Retina (tissue), 1 donor: ENCODE data around the gene HOXB1.
"Not testable (repeated sequence)": the region's sequence is repeated elsewhere in the genome, so short reads cannot be mapped to it uniquely, and the experiment has no call there.

Experiments
- DNase-seq: peaks from one replicate; pipeline ENCODE4 v3.0.0-alpha.2; 2016

Gene HOXB1

DNA sequence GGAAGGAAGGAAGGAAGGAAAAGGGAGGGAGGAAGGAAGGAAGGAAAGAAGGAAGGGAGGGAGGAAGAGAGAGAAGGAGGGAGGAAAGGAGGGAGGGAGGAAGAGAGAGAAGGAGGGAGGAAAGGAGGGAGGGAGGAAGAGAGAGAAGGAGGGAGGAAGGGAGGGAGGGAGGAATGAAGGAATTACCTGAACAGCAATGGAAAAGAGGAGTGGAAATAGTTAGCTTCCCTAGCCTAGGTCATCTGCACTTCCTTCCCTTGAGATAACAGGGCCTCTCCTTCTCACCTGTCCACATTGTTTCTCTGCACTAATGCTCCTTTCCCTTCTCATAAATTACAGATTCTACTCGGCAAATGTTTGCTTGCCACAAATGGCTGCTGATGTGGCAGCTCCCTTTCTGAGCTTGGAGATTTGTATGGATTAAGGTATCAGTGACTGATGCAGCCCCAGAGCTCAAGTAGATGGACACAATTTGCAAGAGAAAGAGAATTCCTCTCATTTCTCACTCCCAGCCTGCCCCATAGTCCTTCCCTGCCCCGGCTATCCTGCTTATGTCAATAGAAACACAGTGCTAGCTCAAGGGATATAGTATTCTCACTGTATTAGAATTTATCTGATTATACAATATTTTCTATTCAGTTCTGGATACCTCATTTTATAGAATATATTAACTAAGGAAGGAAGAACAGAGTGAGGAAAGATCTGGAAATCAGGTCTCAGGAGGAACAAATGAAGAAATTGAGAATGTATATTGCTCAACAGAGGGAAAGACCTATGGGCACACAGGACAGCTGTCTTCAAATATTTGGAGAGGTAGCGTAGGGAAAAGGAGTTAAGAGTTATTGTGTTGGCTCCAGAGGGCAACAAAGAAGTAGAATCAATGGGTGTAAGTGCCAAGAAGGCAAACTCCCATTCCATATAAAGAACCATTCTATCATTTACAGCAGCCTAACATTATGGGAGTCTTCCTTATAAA, 14.6 kb downstream of the HOXB1 start:
- DNase-seq: no peak

DNA sequence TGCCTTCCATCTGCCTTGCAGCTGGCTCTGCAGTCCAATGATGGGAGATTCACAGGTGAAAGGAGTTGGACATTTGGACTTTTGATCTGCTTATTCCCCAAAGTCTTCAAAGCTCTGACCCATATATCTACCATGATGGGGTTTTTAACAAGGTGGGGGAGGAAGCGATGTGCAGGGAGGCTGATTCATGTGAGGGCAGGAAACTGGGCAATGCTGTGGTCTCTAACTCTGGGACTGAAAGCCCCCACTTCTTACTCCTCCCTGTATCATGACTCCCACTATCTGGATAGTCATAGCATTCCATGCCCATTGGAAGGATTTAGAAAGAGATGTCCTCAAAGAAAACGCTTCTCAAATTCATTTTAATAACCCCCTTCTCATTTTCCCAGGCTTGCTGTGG, 16.3 kb downstream of the HOXB1 start:
- no peak for DNase-seq

DNA sequence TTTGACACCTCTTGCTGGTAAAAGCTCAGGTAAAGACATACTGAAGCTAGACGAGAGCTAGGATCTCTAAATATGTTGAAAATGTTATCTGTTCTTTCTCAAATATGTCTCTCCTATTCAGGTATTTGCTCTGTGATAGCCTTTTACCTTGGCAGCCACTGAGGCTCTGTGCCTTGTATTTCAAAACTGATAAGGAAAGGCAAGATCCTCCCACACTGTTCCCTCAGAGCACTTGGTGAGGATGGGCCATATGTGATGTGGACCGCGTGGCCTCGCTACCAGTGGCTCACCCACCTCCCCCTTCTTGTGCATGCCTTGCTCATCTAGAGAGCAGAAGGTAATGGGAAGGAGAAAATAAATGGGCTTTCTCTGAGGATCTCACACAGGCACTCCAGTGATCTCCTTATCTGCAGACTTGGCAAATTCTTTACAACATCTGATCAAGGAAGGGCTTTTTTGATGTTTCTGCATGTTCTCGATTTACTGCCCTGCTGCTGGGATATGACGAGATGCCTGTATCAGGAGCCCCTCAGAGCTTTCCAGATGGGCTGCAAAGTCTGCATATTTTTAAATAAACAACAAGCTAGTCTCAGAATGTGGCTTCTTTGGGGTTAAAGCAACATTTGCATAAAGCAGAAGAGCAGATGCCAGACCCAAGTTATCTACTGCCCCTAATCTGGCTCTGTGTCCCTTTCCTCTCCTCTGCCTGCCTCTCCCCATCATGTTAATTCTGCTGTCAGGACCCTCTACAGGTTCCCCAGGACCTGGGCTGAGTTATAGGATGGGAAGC, 16.9 kb downstream of the HOXB1 start:
- DNase-seq: no peak

DNA sequence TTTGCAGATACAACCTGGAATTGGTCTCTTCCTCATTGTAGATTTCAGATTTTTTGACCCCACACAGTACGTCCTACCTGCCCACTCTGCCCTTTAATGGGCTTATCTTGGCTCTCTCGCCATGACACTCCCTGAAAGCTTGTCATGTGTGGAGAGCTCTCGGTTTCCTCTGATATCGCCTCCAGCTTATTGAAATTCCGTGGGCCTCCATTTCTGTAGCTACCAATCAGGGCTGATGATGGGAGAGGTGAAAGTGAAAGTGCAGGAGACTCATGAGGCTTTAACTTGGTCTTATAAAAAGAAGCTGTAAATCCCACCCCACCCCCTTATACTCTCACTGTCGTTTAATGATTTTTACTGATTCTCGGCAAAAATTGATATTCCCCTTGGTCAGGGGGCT, 17.7 kb downstream of the HOXB1 start:
- no peak for DNase-seq

- DNase-seq: no peak
Observed at GRCh38 chr17:48510761-48511604, 19.8 kb downstream of the HOXB1 start.

- no peak for DNase-seq
Observed at GRCh38 chr17:48510381-48510760, 20.4 kb downstream of the HOXB1 start.

- not testable (repeated sequence) for DNase-seq
Observed at GRCh38 chr17:48509708-48510107, 21.1 kb downstream of the HOXB1 start.

DNA sequence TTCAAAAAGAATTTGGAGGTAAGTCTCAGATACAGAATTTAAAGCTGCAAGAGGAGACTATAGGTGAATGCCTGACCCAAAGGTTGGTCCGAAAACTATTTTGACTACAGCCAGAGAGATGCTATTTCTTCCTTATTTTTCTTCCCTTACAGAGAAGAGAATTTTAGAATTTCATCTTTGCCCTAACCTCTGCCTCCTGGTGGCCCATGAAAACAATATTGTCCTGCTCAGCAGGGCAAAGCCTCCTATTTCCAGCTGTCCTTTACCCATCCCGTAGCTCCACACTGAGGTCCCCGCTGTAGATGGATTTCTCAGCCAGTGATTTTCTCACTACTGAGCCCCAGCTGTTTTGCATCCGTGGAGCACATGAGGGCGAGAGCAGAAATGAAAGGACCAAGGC, 24.6 kb downstream of the HOXB1 start:
- DNase-seq: no peak

DNA sequence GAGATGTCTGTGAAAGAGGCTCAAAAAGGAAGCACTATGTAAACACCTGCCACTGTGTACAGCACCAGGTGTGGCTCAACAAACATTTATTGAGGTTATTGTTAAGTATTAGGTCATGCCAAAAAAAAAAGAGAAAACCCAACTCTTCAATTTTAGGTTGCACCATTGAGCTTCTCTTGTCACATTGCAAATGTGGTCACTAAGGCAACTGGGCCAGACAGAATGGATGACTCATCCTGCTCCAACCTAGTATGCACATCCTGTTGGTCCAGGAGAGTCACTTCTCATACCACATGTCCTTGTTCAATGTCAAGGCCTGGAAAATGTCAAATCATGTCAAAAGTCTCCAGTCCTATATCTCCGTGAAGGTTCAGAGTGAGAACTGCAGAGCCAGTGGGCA, 25.0 kb downstream of the HOXB1 start:
- DNase-seq: no peak

- no peak for DNase-seq
Observed at GRCh38 chr17:48504953-48505352, 25.9 kb downstream of the HOXB1 start.

DNA sequence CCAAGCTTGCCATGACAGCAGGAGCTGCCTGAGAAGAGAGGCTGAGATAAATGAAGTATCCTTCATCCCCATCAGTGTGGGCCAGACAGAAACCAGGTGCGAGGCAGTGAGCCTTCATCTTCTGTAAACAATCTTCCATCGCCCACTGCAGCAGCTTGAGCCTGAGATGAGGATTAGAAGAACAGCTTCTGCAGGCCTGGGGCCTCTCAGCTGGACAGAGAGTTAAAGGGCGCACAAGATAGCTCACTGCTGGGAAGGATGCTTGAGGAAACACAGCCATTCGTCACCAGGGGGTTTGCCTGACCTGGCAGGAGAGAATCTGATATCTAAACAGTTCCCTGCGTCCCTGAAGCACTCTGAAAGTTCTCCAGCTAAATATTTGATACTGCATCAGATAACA, 27.1 kb downstream of the HOXB1 start:
- no peak for DNase-seq

DNA sequence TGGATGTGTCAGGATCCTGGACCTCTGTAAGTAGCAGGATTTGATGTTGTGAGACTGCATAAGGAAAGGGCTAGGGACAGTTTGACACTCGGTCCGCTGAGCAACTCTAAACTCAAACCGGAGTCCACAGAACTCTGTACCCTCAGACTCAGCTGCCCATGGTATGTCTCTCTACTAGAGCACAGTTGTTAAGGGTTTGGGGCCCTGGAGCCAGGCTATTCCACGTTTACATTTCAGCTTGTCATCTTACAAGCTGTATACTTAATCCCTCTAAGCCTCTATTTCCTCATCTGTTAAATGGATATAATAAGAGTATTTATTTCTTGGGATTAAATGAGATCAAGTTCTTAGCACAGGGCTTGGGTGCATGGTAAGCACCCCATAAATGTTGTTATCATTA, 27.9 kb downstream of the HOXB1 start:
- no peak for DNase-seq

DNA sequence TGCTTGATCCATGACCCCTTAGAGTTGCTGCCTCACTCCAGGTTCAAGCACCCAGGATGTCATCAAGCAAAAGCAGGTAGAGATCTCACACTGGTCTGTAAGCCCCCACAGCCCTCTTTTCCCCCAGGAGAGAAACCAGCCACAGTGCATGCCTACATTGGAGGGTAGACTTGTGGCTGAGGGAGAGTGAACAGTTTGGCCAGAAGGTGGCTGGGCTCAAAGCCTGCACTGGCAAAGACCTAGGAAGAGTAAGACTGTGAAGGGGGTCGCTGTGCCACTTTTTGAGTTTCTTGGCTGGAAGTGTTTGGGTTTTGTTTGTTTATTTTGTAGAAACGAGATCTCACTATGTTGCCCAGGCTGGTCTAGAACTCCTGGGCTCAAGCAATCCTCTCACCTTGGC, 28.5 kb downstream of the HOXB1 start:
- no peak for DNase-seq

GRCh38 chr17:48500435-48501426, 30.1 kb downstream of the HOXB1 start:
- DNase-seq: no peak

DNA sequence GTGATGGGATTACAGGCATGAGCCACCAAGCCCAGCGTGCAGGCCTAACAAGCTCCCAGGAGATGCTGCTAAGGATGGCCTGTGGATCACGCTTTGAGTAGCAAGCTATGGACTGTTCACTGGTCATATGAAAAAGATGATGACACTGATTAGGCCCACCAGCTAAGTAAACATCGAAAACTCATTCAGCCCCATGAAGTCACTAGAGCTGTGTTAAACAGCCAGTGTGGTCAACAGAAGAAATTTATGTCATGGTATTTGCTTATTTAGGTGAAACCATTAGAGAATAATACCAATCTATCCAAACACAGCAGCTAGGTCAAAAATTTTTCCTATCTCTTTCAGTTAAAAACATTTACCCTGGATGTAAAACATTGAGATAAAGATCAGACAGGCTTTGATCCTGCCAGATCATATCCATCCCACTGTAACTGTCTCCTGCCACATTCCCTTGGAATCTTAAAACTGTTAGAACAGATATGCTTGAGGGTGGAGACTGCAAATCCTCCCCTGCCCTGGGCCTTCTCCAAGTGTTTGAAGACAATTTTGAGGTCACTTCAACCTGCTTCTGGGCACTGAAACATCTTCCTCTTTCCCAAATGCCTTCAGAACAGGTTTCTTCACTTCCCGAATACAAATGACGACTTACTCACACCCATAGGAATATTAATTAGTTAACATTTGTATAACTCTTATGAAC, 30.9 kb downstream of the HOXB1 start:
- no peak for DNase-seq

DNA sequence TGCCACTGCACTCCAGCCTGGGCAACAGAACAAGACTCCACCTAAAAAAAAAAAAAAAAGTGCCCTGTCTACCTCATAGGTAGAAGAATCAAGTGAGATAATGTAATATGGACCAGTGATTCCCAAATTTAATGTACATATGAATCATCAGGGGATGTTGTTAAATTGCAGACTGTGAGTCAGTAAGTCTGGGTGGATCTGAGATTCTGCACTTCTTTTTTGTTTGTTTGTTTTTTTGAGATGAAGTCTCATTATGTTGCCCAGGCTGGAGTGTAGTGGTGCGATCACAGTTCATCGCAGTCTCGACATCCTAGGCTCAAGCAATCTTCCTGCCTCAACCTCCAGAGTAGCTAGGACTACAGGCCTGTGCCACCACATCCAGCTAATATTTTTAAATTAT, 31.6 kb downstream of the HOXB1 start:
- no peak for DNase-seq

DNA sequence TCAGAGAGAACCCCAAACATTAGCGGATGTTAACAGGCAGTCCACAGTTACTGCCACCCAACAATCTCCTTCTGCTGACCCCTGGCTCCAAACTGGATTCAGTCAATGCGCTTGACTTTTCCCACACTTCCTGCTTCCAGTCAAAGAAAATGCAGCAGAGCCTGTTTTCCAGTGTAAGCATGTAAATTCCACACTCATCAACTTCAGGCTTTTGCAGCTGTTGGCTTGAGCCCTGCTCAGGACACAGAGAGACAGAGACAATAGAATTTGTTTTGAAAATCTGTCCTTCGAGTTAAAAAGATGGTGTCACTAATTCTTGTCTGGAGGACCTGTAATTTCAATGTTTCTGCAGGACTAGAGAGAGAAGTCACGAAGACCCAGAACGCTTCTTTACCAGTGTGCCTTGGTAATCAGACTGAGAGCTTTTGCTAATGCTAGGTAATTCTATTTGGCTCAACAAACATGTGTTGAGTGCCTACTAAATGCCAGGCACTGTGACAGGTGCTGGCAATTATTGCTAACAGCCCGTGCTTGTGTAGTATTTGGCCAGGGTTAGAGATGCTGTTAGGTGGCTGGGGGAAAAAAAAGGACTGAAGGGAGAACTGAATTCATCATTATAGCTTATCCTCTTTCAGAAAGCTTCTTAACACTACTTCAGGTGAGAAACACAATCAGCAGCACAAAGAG, 32.5 kb downstream of the HOXB1 start:
- DNase-seq: no peak

- no peak for DNase-seq
Observed at GRCh38 chr17:48497103-48497502, 33.7 kb downstream of the HOXB1 start.

- no peak for DNase-seq
Observed at GRCh38 chr17:48494335-48494734, 36.5 kb downstream of the HOXB1 start.
